T-cell (primary cell): ENCODE measurements around the gene TEPSIN. TPM values are rescaled to one million over a fixed set of nuclear protein-coding genes. Genes with fewer than 3 reads are reported as not detected.

ENCODE experiments used
- ATAC-seq, 4 experiments: fragments of 200-7000 bp in 3 of 4; fragments of 150-1000 bp in 1 of 4; cut with Tn5 transposase; replicated peaks in 1 of 4; 1 replicate in 3 of 4; 2 replicates in 1 of 4; pipeline ENCODE4 v1.10.0; 2021; ENCODE audit warnings: moderate library complexity in 3 of 4, mild to moderate bottlenecking in 2 of 4, moderate number of reproducible peaks in 1 of 4
- CTCF ChIA-PET, 2 donors: fragments of 300-600 bp; sonication (Branson Sonifier 250); formaldehyde crosslinking; loops; one replicate each; lab custom pipeline; 2022; ENCODE audit warnings: antibody characterized with exemption in 2 of 2; lab: Charles Lee
- POLR2A ChIA-PET, 2 donors: fragments of 300-600 bp; sonication (Branson Sonifier 250); formaldehyde crosslinking; loops; one replicate each; lab custom pipeline; 2022; ENCODE audit warnings: antibody characterized with exemption in 2 of 2; lab: Charles Lee
- DNase-seq, 35 experiments: peaks; one replicate each; pipeline versions ENCODE4 v3.0.0 to v3.0.0-alpha.2; 2013 to 2023
- H3K27ac ChIP-seq: one replicate; pipeline ENCODE4 v1.5.1; 2013; ENCODE audit warnings: low read length
- H3K27me3 ChIP-seq, 2 experiments: replicated peaks in 1 of 2; 1 replicate in 1 of 2; 2 replicates in 1 of 2; pipeline versions ENCODE4 v1.6.1 to v1.7.0; 2013; ENCODE audit warnings: low read length in 1 of 2, mixed read lengths in 1 of 2; ENCODE audit not compliant: control insufficient read depth in 2 of 2, insufficient read depth in 2 of 2; ENCODE audit errors: extremely low read depth in 1 of 2
- H3K36me3 ChIP-seq, 2 donors: 1 replicate in 1 of 2; 2 replicates in 1 of 2; pipeline versions ENCODE4 v1.6.1 to v1.7.0; 2013; ENCODE audit warnings: low read length in 1 of 2; ENCODE audit not compliant: control insufficient read depth in 2 of 2, insufficient read depth in 1 of 2; ENCODE audit errors: extremely low read depth in 1 of 2
- H3K4me1 ChIP-seq, 2 experiments: 1 replicate in 1 of 2; 2 replicates in 1 of 2; pipeline versions ENCODE4 v1.6.1 to v1.7.0; 2013; ENCODE audit warnings: low read length in 2 of 2, mixed read lengths in 1 of 2; ENCODE audit not compliant: insufficient read depth in 2 of 2, control insufficient read depth in 1 of 2; ENCODE audit errors: extremely low read depth in 1 of 2
- H3K4me3 ChIP-seq, 2 donors: 1 replicate in 1 of 2; 2 replicates in 1 of 2; pipeline versions ENCODE4 v1.5.1 to v1.7.0; 2013; ENCODE audit warnings: mild to moderate bottlenecking in 2 of 2, low read length in 1 of 2, moderate library complexity in 1 of 2; ENCODE audit not compliant: control insufficient read depth in 1 of 2; ENCODE audit errors: extremely low read depth in 1 of 2
- H3K9me3 ChIP-seq: 2 replicates; pipeline ENCODE4 v1.7.0; 2013
- H3K27ac Mint-ChIP-seq, 2 donors: one replicate each; pipeline ENCODE4 v1.8.0; 2020 to 2021; ENCODE audit warnings: mild to moderate bottlenecking in 2 of 2, mixed read lengths in 2 of 2
- H3K27me3 Mint-ChIP-seq, 2 donors: one replicate each; pipeline ENCODE4 v1.8.0; 2021 to 2022; ENCODE audit warnings: mixed read lengths in 2 of 2
- H3K36me3 Mint-ChIP-seq: one replicate; pipeline ENCODE4 v1.8.0; 2021; ENCODE audit warnings: mixed read lengths
- H3K4me1 Mint-ChIP-seq, 3 donors: one replicate each; pipeline ENCODE4 v1.8.0; 2020 to 2022; ENCODE audit warnings: mixed read lengths in 3 of 3, mild to moderate bottlenecking in 1 of 3
- H3K4me3 Mint-ChIP-seq, 3 donors: one replicate each; pipeline ENCODE4 v1.8.0; 2020 to 2022; ENCODE audit warnings: mild to moderate bottlenecking in 3 of 3, mixed read lengths in 3 of 3, moderate library complexity in 3 of 3
- H3K9me3 Mint-ChIP-seq, 3 donors: one replicate each; pipeline ENCODE4 v1.8.0; 2020 to 2022; ENCODE audit warnings: mixed read lengths in 3 of 3
- WGBS: methylation state at CpG from one replicate; pipeline ENCODE4 v1.1.5; 2013; ENCODE audit warnings: missing lambda C conversion rate; ENCODE audit not compliant: insufficient coverage; 5-methylcytosine and 5-hydroxymethylcytosine counted together
- total RNA-seq, 35 experiments: library from RNA in 6 of 35; stranded (reverse) in 6 of 35; fragments of 120-200 nt in 1 of 35; gene quantifications; one replicate each; pipeline versions ENCODE4 v1.2.1 to v1.2.4 and lab custom pipeline; 2013 to 2026

Gene TEPSIN
- total RNA-seq, 5 donors from 2014 or later (not counting 1 experiment from before 2014, with no cell fraction given), result 73.8 to 169 (median 161) TPM

DNA sequence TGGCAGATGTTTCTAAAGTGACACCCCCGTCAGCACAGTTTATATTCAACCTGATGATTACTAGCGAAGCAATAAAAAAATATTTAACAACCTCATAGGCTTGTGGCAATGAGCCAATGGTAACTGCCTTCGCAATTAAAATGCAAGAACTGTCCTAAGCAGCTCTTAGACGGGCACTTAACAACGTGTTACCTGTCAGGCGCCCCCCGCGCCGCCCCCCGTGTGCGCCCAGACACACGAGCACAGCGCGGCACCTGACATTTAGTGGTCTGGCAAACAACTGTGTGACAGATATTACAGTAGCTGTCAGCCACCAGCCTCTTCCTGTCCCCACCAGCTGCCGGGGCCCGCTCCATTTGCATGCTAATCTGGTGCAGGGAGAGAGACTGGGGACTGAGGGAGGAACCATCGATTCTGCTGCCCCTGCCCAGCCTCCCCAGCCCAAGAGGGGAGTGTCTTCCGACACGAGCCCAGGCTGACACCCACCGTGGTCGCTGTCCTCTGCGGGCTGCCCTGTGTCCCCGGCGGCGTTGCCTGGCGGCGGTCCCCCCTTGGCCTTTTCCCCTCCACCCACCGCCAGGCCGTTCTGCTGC is 12.9 kb upstream of the TEPSIN start:
- CTCF ChIA-PET, result interaction anchor here in 1 of 2 donors (0.6 kb wide), 1 partner anchor 348 kb away, joined by 3 read pairs; no protein-coding TSS in a partner anchor
- POLR2A ChIA-PET, result no interaction called here
- 81% methylated on average over 26 of the region's 29 CpGs for WGBS

DNA sequence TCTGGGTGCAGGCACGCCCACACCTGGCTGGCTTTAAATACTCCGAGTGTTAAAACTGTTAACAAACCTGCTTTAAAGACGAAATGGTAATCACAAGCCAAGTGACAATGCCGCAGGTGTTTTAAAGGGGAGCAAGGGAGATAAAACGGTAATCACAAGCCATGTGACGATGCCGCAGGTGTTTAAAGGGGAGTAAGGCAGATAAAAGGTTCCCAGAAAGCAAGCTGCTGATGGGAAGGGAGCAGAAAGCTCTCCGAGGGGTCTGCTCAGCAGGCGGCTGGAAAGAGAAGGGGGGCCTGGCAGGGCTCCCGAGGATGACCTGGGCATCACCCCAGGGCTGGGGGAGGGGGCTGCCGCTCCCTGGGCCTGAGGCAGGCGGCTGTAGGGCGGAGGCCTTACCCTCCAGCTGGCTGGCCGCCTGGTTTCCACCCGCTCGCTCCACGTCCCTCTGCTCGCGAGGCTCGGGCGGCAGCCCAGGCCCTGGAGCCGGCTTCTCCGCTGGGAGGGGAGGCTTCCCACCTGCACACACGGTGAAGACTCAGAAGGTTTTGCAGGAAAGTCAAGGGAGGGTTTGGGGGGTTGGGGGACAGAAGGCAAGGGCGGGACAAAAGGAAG is 12.3 kb upstream of the TEPSIN start:
- Mint-ChIP-seq H3K27ac (no peak overlapping the region), H3K36me3 (peaks cover 13% of the 10 kb centered on the region), H3K27me3 (no peaks in the 10 kb centered on the region), H3K4me3 (no peak overlapping the region), H3K4me1 (peaks cover 7 to 13% (median 9%) of the 10 kb centered on the region in 3 donors), H3K9me3 (no peaks in the 10 kb centered on the region)
- no peak for DNase-seq
- H3K27me3 ChIP-seq, result no peaks in the 10 kb centered on the region
- H3K9me3 ChIP-seq, result no peaks in the 10 kb centered on the region
- peaks cover 13 to 39% of the 10 kb centered on the region in 2 donors for H3K36me3 ChIP-seq
- H3K4me1 ChIP-seq, result peaks cover 0 to 27% of the 10 kb centered on the region in 2 experiments
- no peak for ATAC-seq
- POLR2A ChIA-PET, result no interaction called here
- no peak overlapping the region for H3K27ac ChIP-seq
- 85% methylated on average over 21 of the region's 25 CpGs for WGBS
- H3K4me3 ChIP-seq, result no peak overlapping the region
- CTCF ChIA-PET, result interaction anchor here in 1 of 2 donors (0.6 kb wide), 1 partner anchor 348 kb away, joined by 3 read pairs; no protein-coding TSS in a partner anchor

More for the DNA sequence above, 12.9 kb upstream of the TEPSIN start:
- Mint-ChIP-seq H3K4me1 (peaks cover 7 to 13% (median 9%) of the 10 kb centered on the region in 3 donors), H3K27ac (no peak overlapping the region), H3K9me3 (no peaks in the 10 kb centered on the region), H3K27me3 (no peaks in the 10 kb centered on the region), H3K36me3 (peaks cover 13% of the 10 kb centered on the region), H3K4me3 (no peak overlapping the region)
- peak in 1 of 4 experiments; percentile 58 for ATAC-seq
- Histone ChIP-seq H3K36me3 (peaks cover 13 to 40% of the 10 kb centered on the region in 2 donors), H3K4me3 (no peak overlapping the region), H3K27me3 (no peaks in the 10 kb centered on the region), H3K9me3 (no peaks in the 10 kb centered on the region), H3K4me1 (peaks cover 0 to 27% of the 10 kb centered on the region in 2 experiments), H3K27ac (no peak overlapping the region)
- DNase-seq, result peak in 4 of 35 experiments; percentile 18 to 27 (median 21)

DNA sequence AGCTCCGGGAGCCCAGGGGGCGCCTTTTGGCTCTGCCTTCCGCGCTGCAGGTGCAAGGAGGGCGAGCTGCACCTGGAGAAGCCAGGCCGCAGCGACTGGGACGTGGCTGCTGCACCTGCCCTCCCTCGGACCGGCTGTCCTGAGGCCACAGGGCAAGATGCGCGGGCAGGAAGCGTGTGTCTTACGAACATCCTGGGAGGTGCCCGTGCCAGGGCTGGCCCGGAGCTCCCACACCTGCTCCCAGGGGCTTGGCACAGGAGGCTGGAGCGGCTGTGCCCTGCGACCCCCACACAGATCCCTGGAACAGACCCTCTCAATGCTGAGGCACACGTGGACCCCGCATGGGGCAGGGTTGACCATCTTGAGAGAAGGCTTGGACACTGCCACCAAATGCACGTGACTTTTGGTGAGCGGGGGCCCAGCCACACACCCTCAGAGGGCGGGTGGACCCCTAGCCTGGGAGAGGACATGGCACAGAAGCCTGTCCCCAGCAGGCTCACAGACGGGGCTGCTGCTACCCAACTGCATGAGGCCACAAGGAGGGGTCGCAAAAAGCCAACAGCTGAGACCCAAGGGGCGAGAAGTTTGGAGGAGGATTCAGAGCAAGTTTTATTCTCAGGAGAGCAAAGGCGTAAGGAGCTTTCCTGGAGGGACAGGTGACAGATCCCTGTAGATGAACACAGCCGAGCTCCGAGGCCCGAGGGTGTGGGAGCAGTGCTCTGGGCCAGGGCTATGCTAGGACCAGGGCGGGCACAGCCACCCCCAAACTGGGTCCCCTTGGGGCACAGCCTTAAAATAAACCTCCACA is 11.6 kb upstream of the TEPSIN start:
- DNase-seq (no peak), ATAC-seq (no peak)
- ChIA-PET CTCF (no interaction called here), POLR2A (no interaction called here)
- H3K27ac Mint-ChIP-seq, result no peak overlapping the region
- H3K27me3 Mint-ChIP-seq, result no peaks in the 10 kb centered on the region
- no peak overlapping the region for H3K4me3 Mint-ChIP-seq
- peaks cover 13% of the 10 kb centered on the region for H3K36me3 Mint-ChIP-seq
- Histone ChIP-seq H3K9me3 (no peaks in the 10 kb centered on the region), H3K4me1 (peaks cover 0 to 27% of the 10 kb centered on the region in 2 experiments), H3K4me3 (no peak overlapping the region), H3K27me3 (no peaks in the 10 kb centered on the region), H3K36me3 (peaks cover 13 to 36% of the 10 kb centered on the region in 2 donors), H3K27ac (no peak overlapping the region)
- WGBS, result 95% methylated on average over 28 of the region's 31 CpGs
- H3K9me3 Mint-ChIP-seq, result no peaks in the 10 kb centered on the region
- H3K4me1 Mint-ChIP-seq, result peaks cover 7 to 13% (median 9%) of the 10 kb centered on the region in 3 donors

DNA sequence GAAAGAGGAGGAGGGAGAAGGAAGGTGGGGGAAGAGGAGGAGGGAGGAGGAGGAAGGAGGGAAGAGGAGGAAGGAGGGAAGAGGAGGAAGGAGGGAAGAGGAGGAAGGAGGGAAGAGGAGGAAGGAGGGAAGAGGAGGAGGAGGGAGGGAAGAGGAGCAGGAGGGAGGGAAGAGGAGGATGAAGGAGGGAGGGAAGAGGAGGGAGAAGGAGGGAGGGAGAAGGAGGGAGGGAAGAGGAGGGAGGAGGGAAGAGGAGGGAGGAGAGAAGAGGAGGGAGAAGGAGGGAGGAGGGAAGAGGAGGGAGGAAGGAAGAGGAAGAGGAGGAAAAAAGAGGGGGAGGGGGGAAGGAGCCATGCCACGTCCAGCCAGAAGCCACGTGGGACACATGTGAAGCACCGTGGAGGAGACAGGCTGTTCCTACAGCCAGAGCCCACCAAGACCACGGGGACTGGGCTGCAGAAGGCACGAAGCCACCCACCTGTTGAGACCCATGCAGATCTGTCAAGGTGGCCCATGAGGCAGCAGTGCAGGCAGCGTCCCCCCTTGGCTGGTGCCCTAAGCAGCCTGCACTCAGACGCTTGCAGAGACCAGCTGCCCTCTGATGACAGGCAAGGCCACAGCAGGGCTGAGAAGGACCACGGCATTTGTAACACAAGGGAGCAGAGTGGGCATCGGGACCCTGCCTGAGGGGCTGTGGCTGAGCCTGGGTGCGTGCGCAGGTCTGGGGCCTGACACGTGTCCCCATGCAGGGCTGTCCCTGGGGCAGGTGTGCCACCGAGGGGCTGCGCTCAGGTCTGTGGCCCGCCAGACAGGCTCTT is 10.6 kb upstream of the TEPSIN start:
- ChIA-PET CTCF (no interaction called here), POLR2A (no interaction called here)
- H3K4me3 ChIP-seq, result no peak overlapping the region
- peaks cover 13 to 34% of the 10 kb centered on the region in 2 donors for H3K36me3 ChIP-seq
- peaks cover 0 to 27% of the 10 kb centered on the region in 2 experiments for H3K4me1 ChIP-seq
- no peaks in the 10 kb centered on the region for H3K9me3 ChIP-seq
- peaks cover 13% of the 10 kb centered on the region for H3K36me3 Mint-ChIP-seq
- H3K27me3 ChIP-seq, result no peaks in the 10 kb centered on the region
- no peak for DNase-seq
- H3K27ac ChIP-seq, result no peak overlapping the region
- H3K4me1 Mint-ChIP-seq, result peaks cover 7 to 13% (median 10%) of the 10 kb centered on the region in 3 donors
- no peaks in the 10 kb centered on the region for H3K27me3 Mint-ChIP-seq
- no peak for ATAC-seq
- WGBS, result 92% methylated on average over 15 of the region's 15 CpGs
- no peaks in the 10 kb centered on the region for H3K9me3 Mint-ChIP-seq
- H3K4me3 Mint-ChIP-seq, result no peak overlapping the region
- H3K27ac Mint-ChIP-seq, result no peak overlapping the region

DNA sequence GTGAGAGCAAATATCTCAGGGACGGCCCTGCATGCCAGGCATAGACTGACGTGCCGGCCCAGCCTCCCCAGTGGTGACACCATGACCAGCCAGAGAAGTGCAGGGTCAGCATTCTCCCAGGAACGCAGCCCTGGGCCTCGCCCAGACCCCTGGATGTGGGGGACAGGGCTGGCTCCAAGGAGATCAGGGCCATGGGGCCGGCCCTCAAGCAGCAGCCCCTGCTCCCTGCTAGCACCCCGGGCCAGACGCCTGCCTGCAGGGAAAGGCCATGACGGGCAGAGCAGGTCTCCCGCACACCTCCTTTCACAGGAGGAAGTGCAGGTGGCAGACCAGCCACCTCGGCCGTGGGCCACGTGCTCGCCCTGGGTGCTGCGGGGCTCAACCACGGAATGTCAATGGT is 9.8 kb upstream of the TEPSIN start:
- no peak for ATAC-seq
- peaks cover 0 to 22% of the 10 kb centered on the region in 2 experiments for H3K4me1 ChIP-seq
- H3K9me3 Mint-ChIP-seq, result no peaks in the 10 kb centered on the region
- peaks cover 13% of the 10 kb centered on the region for H3K36me3 Mint-ChIP-seq
- no peak for DNase-seq
- H3K4me3 Mint-ChIP-seq, result no peak overlapping the region
- no peak overlapping the region for H3K4me3 ChIP-seq
- H3K27me3 ChIP-seq, result no peaks in the 10 kb centered on the region
- H3K27ac Mint-ChIP-seq, result no peak overlapping the region
- no peaks in the 10 kb centered on the region for H3K27me3 Mint-ChIP-seq
- POLR2A ChIA-PET, result no interaction called here
- peaks cover 13 to 34% of the 10 kb centered on the region in 2 donors for H3K36me3 ChIP-seq
- peaks cover 5 to 10% (median 7%) of the 10 kb centered on the region in 3 donors for H3K4me1 Mint-ChIP-seq
- H3K27ac ChIP-seq, result no peak overlapping the region
- 89% methylated on average over 12 of the region's 16 CpGs for WGBS
- CTCF ChIA-PET, result no interaction called here
- H3K9me3 ChIP-seq, result no peaks in the 10 kb centered on the region
